Fibroblast of lung (primary cell): ENCODE data around the gene PDE4D. TPM values are rescaled to one million over a fixed set of nuclear protein-coding genes. Genes with fewer than 3 reads are reported as not detected.
A peak's percentile ranks its signal among the peaks of the same experiment; 100 is the strongest.

ENCODE experiments used
- DNase-seq, 2 donors: peaks; one replicate each; pipeline versions ENCODE4 v3.0.0 to v3.0.0-alpha.2; 2010; ENCODE audit warnings: low read depth in 2 of 2
- H2AFZ ChIP-seq: 2 replicates; pipeline ENCODE4 v1.5.1; 2012; ENCODE audit warnings: low read length, control low read depth, inconsistent platforms
- H3K27ac ChIP-seq: 2 replicates; pipeline ENCODE4 v1.5.1; 2011; ENCODE audit warnings: low read length, control low read depth; ENCODE audit not compliant: insufficient read depth
- H3K27me3 ChIP-seq: 2 replicates; pipeline ENCODE4 v1.5.1; 2011; ENCODE audit warnings: mild to moderate bottlenecking, low read length; ENCODE audit not compliant: control insufficient read depth, insufficient read depth
- H3K36me3 ChIP-seq: 2 replicates; pipeline ENCODE4 v1.5.1; 2011; ENCODE audit warnings: low read length; ENCODE audit not compliant: control insufficient read depth, insufficient read depth
- H3K4me1 ChIP-seq: 2 replicates; pipeline ENCODE4 v1.5.1; 2011; ENCODE audit warnings: low read length; ENCODE audit not compliant: control insufficient read depth, insufficient read depth; ENCODE audit errors: extremely low read depth
- H3K4me2 ChIP-seq: 2 replicates; pipeline ENCODE4 v1.5.1; 2011; ENCODE audit warnings: low read length, control low read depth; ENCODE audit not compliant: insufficient read depth; ENCODE audit errors: extremely low read depth
- H3K4me3 ChIP-seq, 4 experiments: fragments of 200-600 bp in 1 of 4; sonication (generic) in 1 of 4; replicated peaks in 1 of 4; 2 replicates each; pipeline ENCODE4 v1.5.1; 2011 to 2016; ENCODE audit warnings: low read length in 4 of 4, low read depth in 3 of 4, mild to moderate bottlenecking in 3 of 4, control low read depth in 2 of 4, inconsistent platforms in 1 of 4, mixed read lengths in 1 of 4; ENCODE audit not compliant: insufficient read depth in 1 of 4; ENCODE audit errors: control extremely low read depth in 1 of 4
- H3K79me2 ChIP-seq: 2 replicates; pipeline ENCODE4 v1.5.1; 2012; ENCODE audit warnings: mild to moderate bottlenecking, low read length, inconsistent platforms; ENCODE audit not compliant: control insufficient read depth, insufficient read depth
- H3K9ac ChIP-seq: 2 replicates; pipeline ENCODE4 v1.5.1; 2011; ENCODE audit warnings: mild to moderate bottlenecking, low read length, control low read depth; ENCODE audit not compliant: insufficient read depth
- H3K9me3 ChIP-seq: 2 replicates; pipeline ENCODE4 v1.5.1; 2012; ENCODE audit warnings: low read depth, low read length; ENCODE audit not compliant: control insufficient read depth, insufficient read depth
- H4K20me1 ChIP-seq: 2 replicates; pipeline ENCODE4 v1.5.1; 2011; ENCODE audit warnings: low read length; ENCODE audit not compliant: control insufficient read depth, insufficient read depth; ENCODE audit errors: extremely low read depth
- CTCF ChIP-seq, 2 donors: IDR thresholded peaks in 1 of 2; conservative IDR thresholded peaks in 1 of 2; 1 replicate in 1 of 2; 2 replicates in 1 of 2; pipeline ENCODE4 v1.5.1; 2011 to 2012; ENCODE audit warnings: low read length in 2 of 2, control low read depth in 1 of 2, inconsistent platforms in 1 of 2, low read depth in 1 of 2, mild to moderate bottlenecking in 1 of 2
- EZH2 ChIP-seq: IDR thresholded peaks from 2 replicates; pipeline ENCODE4 v1.5.1; 2012; ENCODE audit warnings: low read length, control low read depth, mild to moderate bottlenecking; ENCODE audit errors: missing control alignments
- polyA plus RNA-seq, 2 donors: library from polyadenylated mRNA; depleted of rRNA in 1 of 2; stranded (reverse) in 1 of 2; unstranded in 1 of 2; fragments of >200 nt; gene quantifications; 2 replicates each; pipeline ENCODE4 v1.2.1, GENCODE V29; 2011 to 2012; ENCODE audit warnings: missing spikeins in 1 of 2
- total RNA-seq: library from RNA; depleted of rRNA; stranded (reverse); fragments of >200 nt; gene quantifications from 2 replicates; pipeline ENCODE4 v1.2.1, GENCODE V29; 2014

PDE4D gene
- total and polyA plus RNA-seq, 2 donors (not counting 1 experiment from before 2014, with no cell fraction given), result 2.1 to 8.3 TPM

- no peaks in the 10 kb centered on the region for H3K4me1 ChIP-seq
- no peak overlapping the region for H3K9ac ChIP-seq
- DNase-seq, result no peak
- no peak overlapping the region for H3K27ac ChIP-seq
- no peak for TF ChIP-seq EZH2
- TF ChIP-seq CTCF (conservative IDR thresholded peaks at IDR 0.05 in 1 of 2, IDR thresholded peaks at IDR 0.05 in 1 of 2; ENCODE audit: low read depth in 1 of 2, low read length in 2 of 2), result no peak
- no peaks in the 10 kb centered on the region for H3K9me3 ChIP-seq
- H3K27me3 ChIP-seq, result no peaks in the 10 kb centered on the region
- no peak overlapping the region for H3K4me2 ChIP-seq
- no peak overlapping the region for H3K4me3 ChIP-seq
- H4K20me1 ChIP-seq, result no peaks in the 10 kb centered on the region
- H2AFZ ChIP-seq, result no peak overlapping the region
- no peaks in the 10 kb centered on the region for H3K79me2 ChIP-seq
- H3K36me3 ChIP-seq, result no peaks in the 10 kb centered on the region
Observed at GRCh38 chr5:59231221-59231931, 662.1 kb downstream of the PDE4D start.

GRCh38 chr5:59222687-59223511 lies 670.6 kb downstream of the PDE4D start:
- Histone ChIP-seq H2AFZ (no peak overlapping the region), H3K9me3 (no peaks in the 10 kb centered on the region), H3K79me2 (no peaks in the 10 kb centered on the region), H3K36me3 (no peaks in the 10 kb centered on the region), H3K4me1 (no peaks in the 10 kb centered on the region), H3K4me2 (no peak overlapping the region), H3K9ac (no peak overlapping the region), H3K27me3 (no peaks in the 10 kb centered on the region), H3K27ac (no peak overlapping the region), H3K4me3 (no peak overlapping the region), H4K20me1 (no peaks in the 10 kb centered on the region)
- TF ChIP-seq CTCF (conservative IDR thresholded peaks at IDR 0.05 in 1 of 2, IDR thresholded peaks at IDR 0.05 in 1 of 2; ENCODE audit: low read depth in 1 of 2, low read length in 2 of 2), result no peak
- no peak for TF ChIP-seq EZH2
- DNase-seq, result peak in 1 of 2 donors; percentile 12

GRCh38 chr5:59221769-59222168 lies 671.8 kb downstream of the PDE4D start:
- Histone ChIP-seq H3K4me3 (no peak overlapping the region), H3K36me3 (no peaks in the 10 kb centered on the region), H3K9me3 (no peaks in the 10 kb centered on the region), H3K27ac (no peak overlapping the region), H3K9ac (no peak overlapping the region), H2AFZ (no peak overlapping the region), H4K20me1 (no peaks in the 10 kb centered on the region), H3K27me3 (no peaks in the 10 kb centered on the region), H3K4me1 (no peaks in the 10 kb centered on the region), H3K79me2 (no peaks in the 10 kb centered on the region), H3K4me2 (no peak overlapping the region)
- TF ChIP-seq EZH2 (no peak), CTCF (conservative IDR thresholded peaks at IDR 0.05 in 1 of 2, IDR thresholded peaks at IDR 0.05 in 1 of 2; ENCODE audit: low read depth in 1 of 2, low read length in 2 of 2) (no peak)
- DNase-seq, result no peak
